ENCODE measurements around the gene RLN2.
"Not testable (repeated sequence)": the region's sequence is repeated elsewhere in the genome, so short reads cannot be mapped to it uniquely, and the experiment has no call there.

Gene RLN2, protein sequence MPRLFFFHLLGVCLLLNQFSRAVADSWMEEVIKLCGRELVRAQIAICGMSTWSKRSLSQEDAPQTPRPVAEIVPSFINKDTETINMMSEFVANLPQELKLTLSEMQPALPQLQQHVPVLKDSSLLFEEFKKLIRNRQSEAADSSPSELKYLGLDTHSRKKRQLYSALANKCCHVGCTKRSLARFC

GRCh38 chr9:5303840-5304795, at the start of gene RLN2:
TSS of gene RLN2 (minus strand) at chr9:5304716. CDS start at chr9:5304580, 136 bp downstream.
- DNase-seq: not testable (repeated sequence)

DNA sequence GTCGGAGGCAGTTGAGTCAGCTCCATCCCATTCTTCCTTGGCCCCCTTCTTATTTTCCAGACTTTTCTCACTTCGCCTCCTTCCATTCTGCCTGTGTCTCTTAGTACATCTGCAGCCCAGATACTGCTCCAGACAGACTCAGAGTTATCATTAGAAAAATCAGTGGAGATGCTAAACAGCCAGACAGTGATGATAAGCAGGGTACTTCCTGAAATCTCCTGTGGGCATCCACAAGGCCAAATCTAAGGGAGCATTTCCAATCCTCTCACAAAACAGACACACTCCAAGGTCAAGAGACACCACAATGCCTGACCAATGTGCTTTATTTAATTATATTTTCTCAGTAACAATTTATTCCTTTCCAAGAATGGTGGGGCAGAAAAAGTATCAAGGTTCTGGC, 49.7 kb upstream of the RLN2 start:
- DNase-seq: no peak

GRCh38 chr9:5352637-5353248, 48.2 kb upstream of the RLN2 start:
- peak; percentile 48 for DNase-seq

- DNase-seq: peak; percentile 17
Measured at GRCh38 chr9:5338992-5339981, 34.8 kb upstream of the RLN2 start, which contains the start of gene RLN1. TSS of gene RLN1 (minus strand) at chr9:5339876. CDS start at chr9:5339746, 130 bp downstream.

GRCh38 chr9:5336688-5337087, 32.2 kb upstream of the RLN2 start:
- DNase-seq: peak; percentile 62

DNA sequence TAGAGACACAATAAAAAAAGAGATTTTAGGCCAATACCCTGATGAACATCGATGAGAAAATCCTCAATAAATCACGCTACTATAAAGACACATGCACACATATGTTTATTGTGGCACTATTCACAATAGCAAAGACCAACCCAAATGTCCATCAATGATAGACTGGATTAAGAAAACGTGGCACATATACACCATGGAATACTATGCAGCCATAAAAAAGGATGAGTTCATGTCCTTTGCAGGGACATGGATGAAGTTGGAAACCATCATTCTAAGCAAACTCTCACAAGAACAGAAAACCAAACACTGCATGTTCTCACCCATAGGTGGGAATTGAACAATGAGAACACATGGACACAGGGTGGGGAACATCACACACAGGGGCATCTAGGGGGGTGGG, 26.8 kb upstream of the RLN2 start:
- DNase-seq: not testable (repeated sequence)

DNA sequence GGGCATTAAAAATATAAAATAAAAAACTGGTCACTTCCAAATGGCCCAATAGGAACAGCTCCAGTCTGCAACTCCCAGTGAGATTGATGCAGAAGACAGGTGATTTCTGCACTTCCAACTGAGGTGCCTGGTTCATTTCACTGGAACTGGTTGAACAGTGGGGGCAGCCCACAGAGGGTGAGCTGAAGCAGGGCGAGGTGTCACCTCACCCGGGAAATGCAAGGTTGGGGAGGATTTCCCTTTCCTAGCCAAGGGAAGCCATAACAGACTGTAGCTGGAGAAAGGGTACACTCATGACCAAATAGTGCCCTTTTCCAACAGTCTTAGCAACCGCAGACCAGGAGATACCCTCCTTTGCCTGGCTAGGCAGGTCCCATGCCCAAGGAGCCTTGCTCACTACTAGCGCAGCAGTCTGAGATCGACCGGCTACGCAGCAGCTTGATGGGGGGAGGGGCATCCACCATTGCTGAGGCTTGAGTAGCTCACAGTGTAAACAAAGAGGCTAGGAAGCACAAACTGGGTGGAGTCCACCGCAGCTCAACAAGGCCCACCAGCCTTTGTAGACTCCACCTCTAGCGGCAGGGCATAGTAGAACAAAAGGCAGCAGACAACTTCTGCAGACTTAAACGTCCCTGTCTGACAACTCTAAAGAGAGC, 22.5 kb upstream of the RLN2 start:
- DNase-seq: peak; percentile 60

- DNase-seq: no peak
Measured at GRCh38 chr9:5326187-5326586, 21.7 kb upstream of the RLN2 start.

- not testable (repeated sequence) for DNase-seq
Measured at GRCh38 chr9:5321601-5322000, 17.1 kb upstream of the RLN2 start.

DNA sequence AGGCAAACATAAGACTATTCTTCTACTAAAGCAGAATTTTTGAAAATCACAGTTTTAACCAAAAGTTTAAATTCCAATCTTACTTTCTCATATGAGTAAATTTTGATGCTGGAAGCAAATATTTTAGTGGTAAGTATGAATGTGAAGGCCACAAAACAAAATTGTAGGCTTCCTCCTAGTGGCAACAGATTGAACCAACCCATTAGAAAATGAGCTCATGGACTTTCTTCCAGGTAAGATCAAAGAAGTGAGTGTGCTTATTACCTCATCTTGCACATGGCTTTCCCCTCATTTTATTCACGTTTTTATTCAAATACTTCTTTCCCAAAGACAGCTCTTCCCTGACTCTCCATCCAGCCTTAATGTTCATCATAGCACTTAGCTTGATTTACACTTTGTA, 16.5 kb upstream of the RLN2 start:
- no peak for DNase-seq

GRCh38 chr9:5316406-5316805, 11.9 kb upstream of the RLN2 start:
- DNase-seq: not testable (repeated sequence)

DNA sequence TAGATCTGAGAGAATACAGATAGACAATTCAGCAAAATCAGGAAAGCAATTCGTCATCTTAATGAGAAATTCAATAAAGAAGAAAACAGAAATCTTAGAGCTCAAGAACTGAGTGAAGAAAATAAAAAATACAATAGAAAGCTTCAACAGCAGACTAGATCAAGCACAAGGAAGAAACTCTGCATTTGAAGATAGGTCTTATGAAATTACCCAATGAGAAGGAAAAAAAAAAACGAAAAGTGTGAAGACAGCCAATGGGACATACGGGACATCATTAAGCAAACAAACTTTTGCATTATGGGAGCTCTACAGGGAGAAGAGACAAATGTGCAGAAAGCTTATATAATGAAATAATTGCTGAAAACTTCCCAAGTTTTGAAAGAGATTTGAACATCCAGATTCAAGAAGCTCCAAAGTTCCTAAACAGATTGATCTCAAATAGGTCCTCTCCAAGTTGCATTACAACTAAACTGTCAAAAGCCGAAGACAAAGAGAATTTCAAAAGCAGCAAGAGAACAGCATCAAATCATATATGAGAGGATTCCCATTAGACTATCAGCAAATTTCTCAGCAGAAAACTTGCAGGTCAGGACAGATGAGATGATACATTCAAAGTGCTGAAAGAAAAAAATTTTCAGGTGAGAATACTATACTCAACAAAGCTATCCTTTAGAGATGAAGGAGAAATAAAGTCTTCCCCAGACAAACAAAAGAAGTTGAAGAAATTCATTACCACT, 10.8 kb upstream of the RLN2 start:
- DNase-seq: no peak

DNA sequence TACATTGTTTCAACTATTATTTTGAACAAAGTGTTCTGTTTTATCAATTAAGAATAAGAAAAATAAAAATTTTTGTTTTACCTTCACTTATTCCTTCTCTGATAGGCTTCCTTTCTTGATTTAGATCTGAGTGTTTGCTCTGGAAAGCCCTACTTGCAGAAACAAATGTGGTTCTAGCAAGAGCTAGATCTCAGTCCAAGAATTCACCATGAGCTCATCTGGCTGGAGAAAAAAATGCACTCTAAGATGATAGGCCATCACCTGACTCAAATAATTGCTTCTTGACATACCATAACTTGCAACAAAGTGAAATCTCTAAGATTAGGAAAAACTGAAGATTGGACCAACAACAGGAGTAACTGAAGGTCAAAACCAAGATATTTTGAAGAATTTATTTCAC, 6.3 kb upstream of the RLN2 start:
- no peak for DNase-seq

- DNase-seq: no peak
Measured at GRCh38 chr9:5305741-5306140, 1.2 kb upstream of the RLN2 start.

DNA sequence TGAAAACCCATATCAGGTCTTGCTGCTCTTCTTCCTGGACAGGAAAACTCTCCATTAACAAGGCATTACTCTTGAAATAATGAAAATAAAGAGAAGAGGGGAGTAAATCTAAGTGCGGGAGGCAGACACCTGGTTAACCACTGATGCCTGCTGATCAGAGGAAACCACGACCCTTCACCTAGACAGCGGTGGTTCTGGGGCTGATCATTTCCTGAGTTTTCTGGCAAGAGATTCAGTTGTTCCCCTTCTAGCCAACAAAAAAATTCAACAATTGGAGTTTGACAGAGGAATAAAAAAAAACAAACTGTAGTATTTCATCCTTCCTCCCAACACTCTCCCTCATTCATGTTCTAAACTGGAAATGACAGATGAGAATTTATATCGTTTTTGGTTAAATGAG, 3.0 kb downstream of the RLN2 start:
- peak; percentile 25 for DNase-seq

DNA sequence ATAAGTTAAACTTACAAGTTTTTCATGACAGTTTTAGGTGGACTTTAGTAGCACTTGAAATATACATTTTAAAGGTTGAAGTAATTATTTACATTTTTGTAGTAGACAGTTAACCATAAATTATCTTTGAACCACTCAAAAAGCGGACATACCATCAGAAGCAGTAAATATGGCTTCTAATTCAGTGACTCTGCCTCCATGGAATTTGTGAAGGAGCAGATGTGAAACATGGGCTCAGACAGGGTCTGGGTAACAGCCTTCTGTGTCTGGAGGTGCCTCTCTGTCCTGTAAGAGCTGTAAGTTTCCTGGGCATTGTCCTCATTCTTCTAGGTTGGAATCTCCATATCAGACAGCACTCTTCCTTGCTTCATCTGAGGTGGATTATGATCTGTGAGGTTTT, 12.4 kb downstream of the RLN2 start:
- no peak for DNase-seq

DNA sequence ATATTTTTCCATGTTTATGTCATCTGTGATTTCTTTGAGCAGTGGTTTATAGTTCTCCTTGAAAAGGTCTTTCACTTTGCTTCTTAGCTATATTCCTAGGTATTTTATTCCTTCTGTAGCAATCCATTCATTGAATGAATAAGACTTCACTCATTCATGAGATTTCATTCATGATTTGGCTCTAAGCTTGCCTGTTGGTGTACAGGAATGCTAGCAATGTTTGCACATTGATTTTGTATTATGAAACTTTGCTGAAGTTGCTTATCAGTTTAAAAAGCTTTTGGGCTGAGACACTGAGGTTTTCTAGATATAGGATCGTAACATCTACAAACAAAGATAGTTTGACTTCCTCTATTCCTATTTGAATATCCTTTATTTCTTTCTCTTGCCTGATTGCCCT, 15.9 kb downstream of the RLN2 start:
- DNase-seq: no peak

GRCh38 chr9:5286262-5286661, 18.3 kb downstream of the RLN2 start:
- no peak for DNase-seq

DNA sequence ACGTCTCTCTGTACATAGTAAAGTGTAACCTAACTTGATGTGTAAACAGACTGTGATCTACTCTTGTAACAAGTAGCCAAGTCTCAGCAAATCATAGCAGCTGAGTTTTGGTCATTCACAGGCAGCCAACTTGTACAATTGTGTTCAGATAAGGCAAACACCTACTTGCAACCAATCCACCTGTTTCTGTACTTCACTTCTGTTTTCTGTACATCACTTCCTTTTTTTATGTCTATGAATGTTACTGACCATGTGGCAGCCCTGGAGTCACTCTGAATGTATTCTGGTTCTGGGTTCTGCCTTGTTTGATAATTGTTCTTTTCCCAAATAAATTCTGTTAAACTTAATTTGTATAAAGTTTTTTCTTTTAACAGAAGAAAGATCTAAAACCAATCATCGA, 26.0 kb downstream of the RLN2 start:
- no peak for DNase-seq

- no peak for DNase-seq
Measured at GRCh38 chr9:5274770-5275169, 29.7 kb downstream of the RLN2 start.

- DNase-seq: no peak
Measured at GRCh38 chr9:5269249-5269715, 35.2 kb downstream of the RLN2 start.

All from CD4-positive, alpha-beta T cell treated with Interleukin-21 for 1 hour (primary cell).